H9 (cell line): ENCODE results near the gene KCNK5. TPM values are rescaled to one million over a fixed set of nuclear protein-coding genes. Genes with fewer than 3 reads are reported as not detected.

Experiments
- DNase-seq: peaks from one replicate; pipeline ENCODE4 v3.0.0-alpha.2; 2017
- H2AFZ ChIP-seq: one replicate; pipeline ENCODE4 v1.6.1; 2013; ENCODE audit warnings: mild to moderate bottlenecking, low read length, control low read depth, moderate library complexity
- H2AK5ac ChIP-seq: 2 replicates; pipeline ENCODE4 v1.6.1; 2013; ENCODE audit warnings: low read length, control low read depth, mixed read lengths; ENCODE audit not compliant: insufficient read length
- H2BK120ac ChIP-seq: one replicate; pipeline ENCODE4 v1.6.1; 2013; ENCODE audit warnings: low read depth, mild to moderate bottlenecking, low read length, control low read depth, inconsistent platforms; ENCODE audit not compliant: poor library complexity, severe bottlenecking
- H2BK12ac ChIP-seq: 2 replicates; pipeline ENCODE4 v1.6.1; 2013; ENCODE audit warnings: low read length, control low read depth, mixed read lengths, low read depth; ENCODE audit not compliant: insufficient read length
- H2BK15ac ChIP-seq: 2 replicates; pipeline ENCODE4 v1.6.1; 2013; ENCODE audit warnings: low read depth, low read length, control low read depth
- H2BK20ac ChIP-seq: one replicate; pipeline ENCODE4 v1.6.1; 2013; ENCODE audit warnings: low read depth, mild to moderate bottlenecking, low read length, control low read depth, inconsistent platforms; ENCODE audit not compliant: poor library complexity, severe bottlenecking
- H2BK5ac ChIP-seq: 2 replicates; pipeline ENCODE4 v1.6.1; 2013; ENCODE audit warnings: low read length, control low read depth, mixed read lengths; ENCODE audit not compliant: insufficient read length
- H3K14ac ChIP-seq: 2 replicates; pipeline ENCODE4 v1.6.1; 2013; ENCODE audit warnings: low read length, control low read depth; ENCODE audit not compliant: insufficient read depth
- H3K18ac ChIP-seq: 2 replicates; pipeline ENCODE4 v1.6.1; 2013; ENCODE audit warnings: low read depth, mild to moderate bottlenecking, mixed read lengths, low read length, control low read depth; ENCODE audit not compliant: insufficient read length
- H3K23ac ChIP-seq: 2 replicates; pipeline ENCODE4 v1.6.1; 2013; ENCODE audit warnings: low read length, control low read depth, mixed read lengths, low read depth; ENCODE audit not compliant: insufficient read length
- H3K23me2 ChIP-seq: 2 replicates; pipeline ENCODE4 v1.6.1; 2013; ENCODE audit warnings: low read depth, mild to moderate bottlenecking, mixed read lengths, low read length, control low read depth; ENCODE audit not compliant: insufficient read length, poor library complexity, severe bottlenecking
- H3K27ac ChIP-seq: 2 replicates; pipeline ENCODE4 v1.5.1; 2013; ENCODE audit warnings: low read length, control low read depth, mixed read lengths, low read depth; ENCODE audit not compliant: insufficient read length
- H3K27me3 ChIP-seq: 2 replicates; pipeline ENCODE4 v1.6.1; 2013; ENCODE audit warnings: low read length, control low read depth, inconsistent platforms; ENCODE audit not compliant: insufficient read depth
- H3K4ac ChIP-seq: 2 replicates; pipeline ENCODE4 v1.6.1; 2013; ENCODE audit warnings: low read depth, mild to moderate bottlenecking, control low read depth, inconsistent platforms, low read length, moderate library complexity
- H3K4me1 ChIP-seq: 2 replicates; pipeline ENCODE4 v1.6.1; 2013; ENCODE audit warnings: low read length, control low read depth, inconsistent platforms; ENCODE audit not compliant: insufficient read depth
- H3K4me2 ChIP-seq: 2 replicates; pipeline ENCODE4 v1.6.1; 2013; ENCODE audit warnings: low read length, control low read depth, mixed read lengths; ENCODE audit not compliant: insufficient read length, insufficient read depth
- H3K56ac ChIP-seq: 2 replicates; pipeline ENCODE4 v1.6.1; 2013; ENCODE audit warnings: low read depth, mild to moderate bottlenecking, mixed read lengths, low read length, control low read depth; ENCODE audit not compliant: insufficient read length
- H3K79me1 ChIP-seq: 2 replicates; pipeline ENCODE4 v1.6.1; 2013; ENCODE audit warnings: low read depth, mild to moderate bottlenecking, moderate library complexity, low read length, control low read depth, inconsistent platforms; ENCODE audit not compliant: insufficient read depth, poor library complexity, severe bottlenecking
- H3K79me2 ChIP-seq: 2 replicates; pipeline ENCODE4 v1.6.1; 2013; ENCODE audit warnings: low read length, control low read depth, inconsistent platforms; ENCODE audit not compliant: insufficient read depth
- H3K9ac ChIP-seq: 2 replicates; pipeline ENCODE4 v1.6.1; 2013; ENCODE audit warnings: low read length, control low read depth, mixed read lengths; ENCODE audit not compliant: insufficient read length; ENCODE audit errors: extremely low read depth
- H3K9me3 ChIP-seq: one replicate; pipeline ENCODE4 v1.6.1; 2013; ENCODE audit warnings: low read depth, low read length, inconsistent platforms; ENCODE audit not compliant: control insufficient read depth
- H3T11ph ChIP-seq: one replicate; pipeline ENCODE4 v1.6.1; 2013; ENCODE audit warnings: mild to moderate bottlenecking, low read length, control low read depth, inconsistent platforms
- H4K20me1 ChIP-seq: one replicate; pipeline ENCODE4 v1.6.1; 2013; ENCODE audit not compliant: control insufficient read depth, insufficient read length, insufficient read depth
- H4K5ac ChIP-seq: 2 replicates; pipeline ENCODE4 v1.6.1; 2013; ENCODE audit warnings: low read depth, mild to moderate bottlenecking, mixed read lengths, low read length, control low read depth; ENCODE audit not compliant: insufficient read length
- H4K8ac ChIP-seq: replicated peaks from 2 replicates; pipeline ENCODE4 v1.6.1; 2013; ENCODE audit warnings: low read length, control low read depth, mixed read lengths, low read depth; ENCODE audit not compliant: insufficient read length
- H4K91ac ChIP-seq: 2 replicates; pipeline ENCODE4 v1.6.1; 2013; ENCODE audit warnings: low read depth, mild to moderate bottlenecking, moderate library complexity, mixed read lengths, low read length, control low read depth; ENCODE audit not compliant: insufficient read length
- H3K27ac Mint-ChIP-seq, 3 experiments: 2 replicates in 2 of 3; 3 replicates in 1 of 3; pipeline ENCODE4 v1.8.0; 2020 to 2021; ENCODE audit warnings: mixed read lengths in 3 of 3, mild to moderate bottlenecking in 1 of 3, moderate library complexity in 1 of 3
- H3K27me3 Mint-ChIP-seq: 2 replicates; pipeline ENCODE4 v1.8.0; 2021; ENCODE audit warnings: low read depth, mild to moderate bottlenecking, moderate library complexity, mixed read lengths
- H3K36me3 Mint-ChIP-seq, 3 experiments: 2 replicates in 2 of 3; 3 replicates in 1 of 3; pipeline ENCODE4 v1.8.0; 2020 to 2021; ENCODE audit warnings: low read depth in 3 of 3, mixed read lengths in 3 of 3; ENCODE audit not compliant: insufficient read depth in 1 of 3
- H3K4me1 Mint-ChIP-seq, 2 experiments: 2 replicates each; pipeline ENCODE4 v1.8.0; 2020; ENCODE audit warnings: mixed read lengths in 2 of 2
- H3K4me3 Mint-ChIP-seq, 2 experiments: 2 replicates in 1 of 2; 3 replicates in 1 of 2; pipeline ENCODE4 v1.8.0; 2020 to 2021; ENCODE audit warnings: mild to moderate bottlenecking in 2 of 2, mixed read lengths in 2 of 2, moderate library complexity in 1 of 2
- H3K9me3 Mint-ChIP-seq, 2 experiments: 2 replicates in 1 of 2; 3 replicates in 1 of 2; pipeline ENCODE4 v1.8.0; 2020; ENCODE audit warnings: mild to moderate bottlenecking in 2 of 2, mixed read lengths in 2 of 2, moderate library complexity in 1 of 2
- WGBS: extraction: QIAGEN DNeasy Blood & Tissue Kit; methylation state at CpG from one replicate; pipeline ENCODE4 v1.1.7; 2013; ENCODE audit warnings: missing lambda C conversion rate, low lambda C conversion rate, mixed read lengths; ENCODE audit not compliant: insufficient read length; ENCODE audit errors: extremely low coverage; 5-methylcytosine and 5-hydroxymethylcytosine counted together
- total RNA-seq: library from RNA; stranded (reverse); gene quantifications from 2 replicates; pipeline ENCODE4 v1.2.1, GENCODE V29; 2021
- TF ChIP-seq, protein P1 (sequence below): fragments of 200-600 bp; sonication (generic); conservative IDR thresholded peaks from 3 replicates; pipeline ENCODE4 v1.8.0; 2021; ENCODE audit warnings: antibody characterized with exemption, mild to moderate bottlenecking

KCNK5 gene
- total RNA-seq, 1 experiment from 2014 or later = 30.0 TPM

DNA sequence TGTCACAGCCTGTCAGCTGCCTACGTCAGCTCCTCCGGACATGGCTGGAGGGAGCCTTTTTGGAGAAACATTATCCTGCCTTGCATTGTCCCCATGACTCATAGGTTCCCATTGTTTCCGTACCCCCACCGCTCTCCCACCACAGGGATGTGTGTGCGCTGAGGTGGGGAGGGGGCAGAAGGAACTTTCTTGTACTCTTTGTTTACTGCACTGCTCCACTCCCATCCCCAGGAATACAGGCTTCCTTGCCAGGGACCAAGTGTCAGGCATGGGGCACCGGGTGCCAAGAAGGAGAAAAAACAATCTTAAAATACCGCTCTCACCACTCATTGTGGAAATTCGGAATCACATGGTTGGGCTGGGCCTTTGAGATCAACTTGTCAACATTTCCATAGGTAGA, 51.0 kb downstream of the KCNK5 start:
- TF ChIP-seq, protein P1, sequence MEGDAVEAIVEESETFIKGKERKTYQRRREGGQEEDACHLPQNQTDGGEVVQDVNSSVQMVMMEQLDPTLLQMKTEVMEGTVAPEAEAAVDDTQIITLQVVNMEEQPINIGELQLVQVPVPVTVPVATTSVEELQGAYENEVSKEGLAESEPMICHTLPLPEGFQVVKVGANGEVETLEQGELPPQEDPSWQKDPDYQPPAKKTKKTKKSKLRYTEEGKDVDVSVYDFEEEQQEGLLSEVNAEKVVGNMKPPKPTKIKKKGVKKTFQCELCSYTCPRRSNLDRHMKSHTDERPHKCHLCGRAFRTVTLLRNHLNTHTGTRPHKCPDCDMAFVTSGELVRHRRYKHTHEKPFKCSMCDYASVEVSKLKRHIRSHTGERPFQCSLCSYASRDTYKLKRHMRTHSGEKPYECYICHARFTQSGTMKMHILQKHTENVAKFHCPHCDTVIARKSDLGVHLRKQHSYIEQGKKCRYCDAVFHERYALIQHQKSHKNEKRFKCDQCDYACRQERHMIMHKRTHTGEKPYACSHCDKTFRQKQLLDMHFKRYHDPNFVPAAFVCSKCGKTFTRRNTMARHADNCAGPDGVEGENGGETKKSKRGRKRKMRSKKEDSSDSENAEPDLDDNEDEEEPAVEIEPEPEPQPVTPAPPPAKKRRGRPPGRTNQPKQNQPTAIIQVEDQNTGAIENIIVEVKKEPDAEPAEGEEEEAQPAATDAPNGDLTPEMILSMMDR = no peak

More for the DNA sequence above, 51.0 kb downstream of the KCNK5 start:
- Mint-ChIP-seq H3K36me3 (peaks cover 2 to 30% (median 13%) of the 10 kb centered on the region in 3 experiments), H3K27me3 (peaks cover 1% of the 10 kb centered on the region; the same call in 1 of the 2 replicates), H3K4me3 (no peak overlapping the region), H3K9me3 (peaks cover 13% of the 10 kb centered on the region in 2 experiments; a peak in 4 of 5 replicates), H3K27ac (no peak overlapping the region), H3K4me1 (peaks cover 0 to 7% of the 10 kb centered on the region in 2 experiments; a peak in 1 of 4 replicates)
- Histone ChIP-seq H3K4ac (no peak overlapping the region), H2AFZ (no peak overlapping the region), H3T11ph (no peak overlapping the region), H3K4me2 (no peak overlapping the region), H3K79me1 (no peaks in the 10 kb centered on the region), H3K27me3 (no peaks in the 10 kb centered on the region), H3K9me3 (no peaks in the 10 kb centered on the region), H4K91ac (no peak overlapping the region), H3K56ac (no peak overlapping the region), H2BK5ac (no peak overlapping the region), H2BK20ac (no peak overlapping the region), H3K18ac (no peak overlapping the region), H3K23ac (no peak overlapping the region), H4K8ac (no peak overlapping the region), H3K4me1 (no peaks in the 10 kb centered on the region), H3K79me2 (no peaks in the 10 kb centered on the region), H2BK15ac (no peak overlapping the region), H2BK120ac (no peak overlapping the region), H3K27ac (no peak overlapping the region), H2AK5ac (no peak overlapping the region), H3K14ac (no peak overlapping the region), H3K9ac (no peak overlapping the region), H3K23me2 (no peaks in the 10 kb centered on the region), H4K5ac (no peak overlapping the region), H2BK12ac (no peak overlapping the region), H4K20me1 (no peaks in the 10 kb centered on the region)
- no peak for DNase-seq
- WGBS = no CpG with 5 or more reads among the region's 8 CpGs
